Urothelium cell line (cell line): ENCODE measurements around the gene CUX1.
A peak's percentile ranks its signal among the peaks of the same experiment; 100 is the strongest.

Source experiments
- DNase-seq: peaks from one replicate; pipeline ENCODE4 v3.0.0; 2011; ENCODE audit warnings: low spot score, mixed read lengths
- FAIRE-seq: peaks from 2 replicates; lab custom pipeline; 2011; peaks lifted over from hg19 to GRCh38; lab: Jason Lieb, UNC

CUX1 gene

GRCh38 chr7:101948650-101949049, 131.2 kb downstream of the CUX1 start:
- FAIRE-seq (no peak), DNase-seq (no peak)

GRCh38 chr7:101950450-101951119, 133.2 kb downstream of the CUX1 start:
- FAIRE-seq (no peak), DNase-seq (no peak)

DNA sequence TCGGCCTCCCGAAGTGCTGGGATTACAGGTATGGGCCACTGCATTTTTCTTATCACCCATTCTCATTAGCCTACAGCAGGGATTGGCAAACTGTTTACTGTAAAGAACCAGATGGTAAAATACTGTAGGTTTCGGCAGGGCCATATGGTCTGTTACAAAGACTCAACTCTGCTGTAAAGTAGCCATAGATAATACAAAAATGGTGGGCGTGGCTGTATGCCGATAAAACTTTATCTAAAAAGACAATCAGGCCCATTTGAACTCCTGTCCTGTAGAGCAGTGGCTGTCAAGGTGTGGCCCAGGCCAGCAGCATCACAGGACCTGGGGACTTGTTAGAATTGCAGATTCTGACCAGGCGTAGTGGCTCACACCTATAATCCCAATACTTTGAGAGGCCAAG, 134.3 kb downstream of the CUX1 start:
- no peak for DNase-seq
- FAIRE-seq = no peak

DNA sequence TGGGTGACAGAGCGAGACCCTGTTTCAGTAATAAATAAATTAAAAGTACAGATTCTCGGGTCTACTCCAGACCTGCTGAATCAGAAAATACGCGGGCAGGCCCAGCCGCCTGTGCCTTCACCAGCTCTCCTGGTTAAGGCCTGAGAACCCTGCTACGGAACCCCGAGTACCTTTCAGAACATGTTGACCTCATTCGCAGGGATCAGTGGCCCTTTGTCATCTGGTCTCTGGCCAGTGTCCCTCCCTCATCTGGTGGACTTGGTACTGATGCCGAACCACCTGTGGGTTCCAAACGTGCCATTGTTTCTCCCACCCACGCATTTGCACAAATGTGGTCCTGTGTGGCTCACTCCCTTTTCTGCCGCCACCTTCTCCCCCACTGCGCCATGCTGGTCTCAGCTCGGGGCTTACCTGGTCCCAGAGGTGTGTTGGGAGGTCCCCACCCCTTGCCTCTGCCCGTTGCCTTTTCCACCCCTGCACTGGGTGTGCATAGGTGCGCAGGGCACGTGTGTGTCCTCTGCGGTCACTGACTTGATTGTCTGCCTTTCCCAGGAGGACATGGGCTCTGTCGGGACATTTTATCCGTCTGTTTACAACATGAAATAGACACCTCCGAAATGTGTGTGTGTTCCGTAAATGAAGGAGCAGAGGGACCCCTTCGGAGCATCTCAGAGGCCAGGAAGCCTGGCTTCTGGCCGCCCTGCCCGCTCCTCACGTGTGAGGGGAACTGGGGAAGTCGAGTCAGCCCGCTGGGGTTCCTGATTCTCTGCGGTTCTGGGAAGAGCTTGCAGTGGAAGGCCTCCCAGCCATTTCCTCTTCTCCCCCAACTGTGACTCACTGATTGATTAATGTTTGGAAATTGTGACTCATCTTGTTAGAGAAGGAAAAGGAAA, 135.2 kb downstream of the CUX1 start:
- no peak for FAIRE-seq
- DNase-seq = peak; percentile 81

DNA sequence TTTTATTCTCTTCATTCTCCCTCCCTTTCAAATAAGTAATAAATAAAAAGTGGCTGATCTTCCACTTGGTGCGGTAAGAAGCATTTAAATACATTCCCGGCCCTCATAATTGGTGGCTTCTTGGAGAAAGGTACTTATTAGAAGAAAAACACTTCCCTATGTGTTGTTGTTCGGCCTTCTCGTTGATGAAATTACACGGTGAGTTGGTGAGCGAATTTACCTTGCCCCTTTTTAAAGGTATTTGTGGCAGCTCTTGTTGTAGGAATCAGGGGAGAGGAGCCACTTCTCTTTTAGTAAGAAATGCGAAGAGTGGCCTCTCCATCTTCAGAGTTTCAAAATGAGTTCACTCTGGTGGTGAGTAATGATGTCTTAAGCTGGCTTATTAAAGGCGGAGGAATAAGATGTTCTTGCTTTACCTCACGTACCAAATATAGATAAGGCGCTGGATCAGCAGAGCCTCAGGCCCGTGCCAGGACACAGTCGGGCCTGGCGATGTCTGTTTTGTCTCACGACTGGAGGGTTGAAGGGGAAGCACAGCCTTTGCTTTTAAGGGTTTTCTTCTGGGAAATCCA, 135.9 kb downstream of the CUX1 start:
- FAIRE-seq = no peak
- DNase-seq = no peak

- peak; percentile 58 for FAIRE-seq
These were observed 137.1 kb downstream of the CUX1 start for GRCh38 chr7:101954499-101954898.

GRCh38 chr7:101956130-101956529, 138.7 kb downstream of the CUX1 start:
- FAIRE-seq = no peak

More at GRCh38 chr7:101954499-101954898, 137.1 kb downstream of the CUX1 start:
- no peak for DNase-seq

DNA sequence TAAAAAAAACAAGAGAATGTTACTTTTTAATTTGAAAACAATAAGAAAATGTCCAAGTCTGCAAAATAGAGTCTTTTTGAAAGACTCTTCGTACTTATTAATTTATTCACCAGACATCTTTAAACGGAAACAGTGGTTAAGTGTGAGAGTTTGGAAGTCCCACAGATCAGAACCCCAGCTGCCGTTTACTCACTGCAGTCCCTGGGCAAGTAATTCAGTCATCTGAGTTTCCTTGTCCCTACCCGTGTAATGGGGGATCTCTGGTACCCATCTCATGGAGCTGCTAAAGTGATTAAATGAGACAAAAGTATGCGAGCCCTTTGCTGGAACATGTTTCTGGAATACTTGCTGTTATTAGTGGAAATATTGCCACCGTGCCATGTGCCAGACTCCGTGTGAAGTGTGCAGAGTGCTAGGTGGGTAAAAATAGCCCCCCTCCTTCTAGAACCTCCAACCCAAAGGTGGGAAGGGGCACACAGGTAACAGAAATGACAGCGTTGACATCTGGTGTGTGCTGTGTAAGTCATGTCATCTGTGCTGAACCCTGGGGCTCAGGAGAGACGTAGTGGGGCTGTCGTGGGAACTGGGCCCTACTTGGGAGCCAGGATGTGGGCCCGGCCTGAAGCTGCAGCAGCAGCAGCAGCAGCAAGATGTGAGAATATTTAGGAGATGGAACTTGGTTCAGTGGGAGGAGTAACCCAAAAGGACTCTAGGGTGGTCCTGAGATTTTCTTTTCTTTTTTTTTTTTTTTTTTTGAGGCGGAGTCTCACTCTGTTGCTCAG, 140.5 kb downstream of the CUX1 start:
- FAIRE-seq = no peak
- DNase-seq = no peak

More at GRCh38 chr7:101956130-101956529, 138.7 kb downstream of the CUX1 start:
- no peak for DNase-seq

GRCh38 chr7:101959342-101959741, 141.9 kb downstream of the CUX1 start:
- DNase-seq (no peak), FAIRE-seq (no peak)

GRCh38 chr7:101959829-101960228, 142.4 kb downstream of the CUX1 start:
- no peak for FAIRE-seq

GRCh38 chr7:101960323-101960722, 142.9 kb downstream of the CUX1 start:
- FAIRE-seq (no peak), DNase-seq (no peak)

More at GRCh38 chr7:101959829-101960228, 142.4 kb downstream of the CUX1 start:
- no peak for DNase-seq

DNA sequence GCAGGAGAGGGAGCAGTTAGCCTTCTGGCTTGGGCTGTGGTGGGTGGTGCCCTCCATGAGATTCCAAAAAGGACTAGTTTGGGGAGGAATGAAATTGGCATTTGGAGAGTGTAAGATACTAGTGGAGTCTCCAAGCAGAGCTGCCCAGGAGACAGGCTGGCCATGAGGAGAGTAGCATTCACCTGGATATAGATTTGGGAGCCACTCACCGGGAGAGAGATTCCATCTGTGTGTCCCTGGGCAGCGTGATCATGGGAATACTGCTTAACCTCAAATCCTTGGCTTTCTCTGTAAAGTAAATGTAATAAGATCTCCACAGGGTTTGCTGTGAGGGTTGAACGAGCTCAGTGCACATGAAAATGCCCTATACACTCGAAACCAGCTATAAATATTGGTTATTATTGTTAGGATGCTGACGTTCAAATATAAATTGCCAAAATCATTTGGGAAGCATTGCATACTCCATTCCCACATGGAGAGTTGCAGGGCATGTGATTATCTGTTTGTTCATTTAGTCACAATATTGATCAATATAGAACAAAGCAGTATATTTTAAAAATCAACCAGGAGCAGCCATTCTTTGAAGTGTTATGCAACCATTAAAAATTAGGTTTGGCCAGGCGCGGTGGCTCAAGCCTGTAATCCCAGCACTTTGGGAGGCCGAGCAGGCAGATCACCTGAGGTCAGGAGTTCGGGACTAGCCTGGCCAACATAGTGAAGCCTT, 143.7 kb downstream of the CUX1 start:
- DNase-seq = no peak
- no peak for FAIRE-seq

DNA sequence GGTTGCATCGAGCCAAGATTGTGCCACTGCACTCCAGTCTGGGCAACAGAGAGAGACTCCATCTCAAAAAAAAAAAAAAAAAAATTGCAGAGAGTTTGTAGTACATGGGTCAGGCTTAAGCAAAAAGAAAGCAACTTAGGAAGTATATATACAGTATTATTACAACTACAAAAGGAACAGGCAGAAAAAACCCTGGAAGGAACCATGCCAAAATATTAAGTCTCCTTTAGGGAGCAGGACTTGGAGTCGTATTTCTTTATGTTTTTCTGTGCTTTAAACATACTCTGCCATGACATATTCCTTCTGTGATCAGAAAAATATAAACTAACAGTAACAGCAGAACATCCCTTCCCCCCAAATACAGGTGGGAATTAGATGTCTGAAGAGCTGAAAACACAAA, 144.4 kb downstream of the CUX1 start:
- no peak for FAIRE-seq
- no peak for DNase-seq

- DNase-seq (no peak), FAIRE-seq (no peak)
These were observed 146.3 kb downstream of the CUX1 start for GRCh38 chr7:101963693-101964092.

DNA sequence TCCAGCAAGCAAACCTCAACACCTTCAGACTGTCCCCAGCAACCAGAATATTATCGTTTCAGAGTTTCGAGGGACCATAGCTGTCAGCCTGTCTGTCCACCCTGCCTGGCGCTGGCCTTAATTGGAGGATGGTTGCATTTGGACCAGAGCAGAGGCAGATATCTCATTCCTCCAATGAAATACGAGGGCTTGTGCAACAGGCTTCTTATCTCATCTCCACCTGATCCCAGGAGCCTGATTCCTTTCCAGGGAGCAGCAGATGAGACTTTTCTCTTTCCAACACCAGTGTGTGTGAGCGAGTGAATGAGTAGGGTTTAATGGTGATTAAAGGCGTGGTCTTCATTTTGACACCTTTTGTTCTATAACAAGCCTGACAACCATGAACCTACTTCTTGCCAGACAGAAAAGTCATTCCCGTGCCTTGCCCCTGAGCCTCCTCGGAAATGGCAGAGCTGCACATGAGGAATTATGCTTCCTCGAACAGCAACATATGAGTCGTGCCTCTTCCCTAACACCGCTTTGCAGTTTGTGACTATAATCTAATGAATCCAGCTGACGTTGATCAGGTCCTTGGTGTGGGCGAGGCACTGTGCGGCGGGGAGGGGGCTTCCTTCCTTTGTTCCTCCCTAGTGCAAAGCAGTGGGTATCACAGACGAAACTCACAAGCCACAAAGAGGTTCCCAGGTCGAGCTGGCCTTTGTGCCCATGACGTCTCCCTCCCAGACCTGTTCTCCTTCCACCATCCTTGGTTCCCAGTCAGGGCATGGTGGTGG, 147.4 kb downstream of the CUX1 start:
- FAIRE-seq = no peak

DNA sequence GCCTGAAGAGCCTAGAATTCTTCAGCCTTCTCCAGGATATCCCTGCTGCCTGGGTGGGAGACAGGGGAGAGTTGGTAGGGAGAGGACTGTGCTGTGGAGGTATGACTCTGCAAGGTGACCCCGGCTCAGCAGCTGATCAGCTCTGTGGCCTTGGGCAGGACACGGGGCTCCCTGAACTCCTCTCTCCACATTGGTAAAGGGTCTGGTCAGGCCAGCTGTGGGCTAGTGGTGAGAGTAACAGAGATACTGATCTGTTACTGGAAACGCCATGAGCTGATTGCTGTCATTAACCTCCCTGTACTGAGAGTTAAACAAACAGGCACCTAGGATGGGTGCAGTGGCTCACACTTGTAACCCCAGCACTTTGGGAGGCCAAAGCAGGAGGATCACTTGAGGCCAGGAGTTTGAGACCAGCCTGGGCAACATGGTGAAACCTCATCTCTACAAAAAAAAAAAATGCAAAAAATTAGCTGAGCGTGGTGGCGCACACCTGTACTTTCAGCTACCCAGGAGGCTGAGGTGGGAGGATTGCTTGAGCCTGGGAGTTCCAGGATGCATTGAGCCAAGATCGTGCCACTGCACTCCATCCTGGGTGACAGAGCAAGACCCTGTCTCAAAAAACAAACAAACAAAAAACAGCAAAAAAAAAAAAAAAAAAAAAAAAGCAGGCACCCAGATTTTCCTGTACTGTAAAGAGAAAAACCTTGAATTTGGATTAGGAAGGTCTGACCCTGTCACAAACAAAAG, 151.5 kb downstream of the CUX1 start:
- FAIRE-seq = no peak
- no peak for DNase-seq

More for the DNA sequence above, 147.4 kb downstream of the CUX1 start:
- DNase-seq = no peak

GRCh38 chr7:101969997-101970585, 152.7 kb downstream of the CUX1 start:
- DNase-seq (no peak), FAIRE-seq (no peak)

DNA sequence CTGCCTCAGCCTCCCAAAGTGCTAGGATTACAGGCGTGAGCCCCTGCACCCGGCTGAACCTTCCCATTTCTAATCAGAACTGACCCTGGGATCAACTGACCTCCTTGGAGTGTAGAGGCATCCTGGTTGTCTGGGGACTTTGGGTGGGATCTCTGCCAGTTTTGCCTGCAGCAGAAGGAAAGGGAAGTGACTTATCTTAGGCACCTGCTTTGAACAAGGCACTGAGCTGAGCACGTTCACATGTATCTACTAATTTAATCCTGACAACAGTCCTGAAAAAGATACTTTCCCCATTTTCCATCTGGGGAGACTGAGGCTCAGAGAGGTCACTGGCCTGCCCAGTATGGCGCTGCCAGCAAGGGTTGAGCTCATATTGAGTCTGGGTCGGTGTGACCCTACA, 153.4 kb downstream of the CUX1 start:
- no peak for DNase-seq
- FAIRE-seq = no peak
